ENCODE results near the gene PRSS21.

- TF ChIP-seq CTCF (IDR thresholded peaks at IDR 0.05; ENCODE audit: low read depth, low read length), result no peak
- TF ChIP-seq EZH2phosphoT487 (IDR thresholded peaks at IDR 0.05; ENCODE audit: low read depth), result no peak
Measured at GRCh38 chr16:2779978-2780898, 36.8 kb upstream of the PRSS21 start.
